Tibial nerve (tissue), 3 donors: ENCODE data around the gene IRX6.

ENCODE experiments used
- CTCF ChIP-seq, 5 experiments: fragments of 200-600 bp in 3 of 5; fragments of 450-650 bp in 2 of 5; sonication (generic) in 3 of 5; IDR thresholded peaks; one replicate each; pipeline ENCODE4 v1.5.1; 2016 to 2019; ENCODE audit warnings: antibody characterized with exemption in 5 of 5, mild to moderate bottlenecking in 3 of 5, moderate library complexity in 2 of 5
- POLR2A ChIP-seq, 2 donors: fragments of 450-650 bp; IDR thresholded peaks; one replicate each; pipeline ENCODE4 v1.6.1; 2017; ENCODE audit warnings: antibody characterized with exemption in 2 of 2, mild to moderate bottlenecking in 2 of 2, moderate library complexity in 2 of 2

- TF ChIP-seq CTCF (IDR thresholded peaks at IDR 0.05): no peak
- TF ChIP-seq POLR2A (IDR thresholded peaks at IDR 0.05): no peak
Observed at GRCh38 chr16:55329791-55330428, 5.9 kb downstream of the IRX6 start.
